Heart right ventricle (tissue), 16 donors: ENCODE results near the gene ARIH1. TPM values are rescaled to one million over a fixed set of nuclear protein-coding genes. Genes with fewer than 3 reads are reported as not detected.

Experiments used
- ATAC-seq, 8 donors: fragments of 200-7000 bp; cut with Tn5 transposase; one replicate each; pipeline ENCODE4 v1.9.1; 2020; ENCODE audit warnings: mild to moderate bottlenecking in 8 of 8, moderate library complexity in 8 of 8, moderate number of reproducible peaks in 1 of 8
- DNase-seq, 2 donors: peaks; one replicate each; pipeline ENCODE4 v3.0.0-alpha.2; 2020
- H3K27ac ChIP-seq, 10 donors: fragments of 200-600 bp; sonication (generic) in 2 of 10; one replicate each; pipeline versions ENCODE4 v1.5.0 to v1.8.0; 2020 to 2022; ENCODE audit warnings: mild to moderate bottlenecking in 3 of 10
- H3K27me3 ChIP-seq, 7 donors: fragments of 200-600 bp; one replicate each; pipeline ENCODE4 v1.8.0; 2021 to 2022; ENCODE audit warnings: mild to moderate bottlenecking in 2 of 7
- H3K36me3 ChIP-seq, 9 donors: fragments of 200-600 bp; sonication (generic) in 1 of 9; one replicate each; pipeline versions ENCODE4 v1.5.0 to v1.8.0; 2020 to 2022; ENCODE audit warnings: mild to moderate bottlenecking in 2 of 9
- H3K4me1 ChIP-seq, 9 donors: fragments of 200-600 bp; sonication (generic) in 1 of 9; one replicate each; pipeline versions ENCODE4 v1.5.0 to v1.8.0; 2020 to 2022; ENCODE audit warnings: mild to moderate bottlenecking in 4 of 9
- H3K4me3 ChIP-seq, 10 donors: fragments of 200-600 bp; sonication (generic) in 2 of 10; one replicate each; pipeline versions ENCODE4 v1.5.0 to v1.8.0; 2020 to 2022; ENCODE audit warnings: mild to moderate bottlenecking in 7 of 10, moderate library complexity in 2 of 10
- H3K9me3 ChIP-seq, 11 donors: fragments of 200-600 bp in 10 of 11; sonication (generic) in 2 of 11; one replicate each; pipeline versions ENCODE4 v1.5.0 to v1.8.0; 2013 to 2022; ENCODE audit warnings: mild to moderate bottlenecking in 2 of 11, control low read depth in 1 of 11, moderate library complexity in 1 of 11
- WGBS, 2 donors: extraction: QIAGEN DNeasy Blood & Tissue Kit; methylation state at CpG; one replicate each; pipeline ENCODE4 v1.1.7; 2013; ENCODE audit warnings: inconsistent platforms in 1 of 2; 5-methylcytosine and 5-hydroxymethylcytosine counted together
- intact Hi-C, 10 donors: fragments of 100-400 bp; cut with DNase I; formaldehyde crosslinking; loops; one replicate each; pipeline versions ENCODE4 v1.11.1 to v1.14.2; 2022
- polyA plus RNA-seq, 2 donors: library from polyadenylated mRNA; stranded (reverse); fragments of 200-250 nt; gene quantifications; one replicate each; pipeline ENCODE4 v1.2.3, GENCODE V29; 2013
- total RNA-seq, 10 donors: library from RNA; stranded (reverse); fragmentation: NEBNext Ultra II Directional in 3 of 10; extraction: Animal tissue kit (Norgen Biotek cat#: 25700) in 3 of 10; gene quantifications; one replicate each; pipeline versions ENCODE4 v1.2.1 to v1.2.4, GENCODE V29; 2021 to 2023
- TF ChIP-seq, protein P1 (sequence below), 9 donors: fragments of 200-600 bp; sonication (generic) in 2 of 9; IDR thresholded peaks; one replicate each; pipeline versions ENCODE4 v1.5.0 to v1.8.0; 2021 to 2022; ENCODE audit warnings: antibody characterized with exemption in 9 of 9, mild to moderate bottlenecking in 5 of 9, moderate library complexity in 1 of 9
- donor health status: Arrhythmogenic right ventricular cardiomyopathy.
- donor health status: ischemic (EF 13 %, LVEDD 7.1; RV severe dilation, severe dysfunction).
- donor health status: healthy with polysubstance abuse.
- donor health status: DM: no; HTN: yes; CAD: no.
- donor health status: DM: no; HTN: no; CAD: no.
- donor health status: ischemic (EF 25% LVEDD 6.9; RV normal size, moderate dysfunction).
- donor health status: ischemic (EF 25% LVEDD 5.7; RV mildly dilated, moderate dysfunction).
- donor health status: healthy.
- donor health status: DM: yes; HTN: yes; CAD: no.
- donor health status: Ischemic cardiomyopathy.
- donor health status: ischemic (EF 35%, LVEDD 5.7; RV mildly dilated, moderate dysfunction).
- donor health status: nonischemic (EF 11% LVEDD 7.7; RV severe dilation, severe dysfunction).
- donor health status: DM: yes; HTN: yes; CAD: no.
- donor health status: PGD.
- donor health status: ischemic (EF 29% LVEDD 5.4; RV normal size, mild dysfunction).
- donor health status: nonischemic (EF 23%, LVEDD 6.1; RV moderate dilation, normal function).

Gene ARIH1
- total and polyA plus RNA-seq, 12 donors, result 23.1 to 231 (median 182) TPM

DNA sequence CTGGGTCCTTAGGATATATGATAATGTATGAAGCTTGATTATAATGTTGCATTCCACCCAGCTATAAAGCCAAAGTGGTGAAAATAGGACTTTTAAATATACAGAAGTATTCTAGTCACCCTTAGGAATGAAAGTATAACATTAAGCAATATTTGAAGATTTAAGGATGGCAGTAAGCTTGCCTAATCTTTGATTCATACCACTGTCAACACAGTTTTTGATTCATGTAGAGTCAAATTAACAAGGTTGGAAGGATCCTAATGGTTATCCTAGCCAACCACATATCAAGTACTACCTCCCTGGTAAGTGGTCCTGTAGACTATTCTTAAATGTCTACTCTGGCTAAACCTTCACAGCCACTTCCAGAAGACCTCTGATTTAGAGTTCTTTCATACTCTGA, 18.6 kb downstream of the ARIH1 start:
- Histone ChIP-seq H3K9me3 (no peaks in the 10 kb centered on the region), H3K27me3 (no peaks in the 10 kb centered on the region), H3K27ac (no peak overlapping the region), H3K4me1 (peaks cover 2 to 99% (median 58%) of the 10 kb centered on the region in 9 donors), H3K4me3 (no peak overlapping the region), H3K36me3 (peaks cover 0 to 15% (median 0%) of the 10 kb centered on the region in 9 donors)
- ATAC-seq (no peak), DNase-seq (no peak)
- intact Hi-C loops, result no loop called here
- TF ChIP-seq, protein P1, sequence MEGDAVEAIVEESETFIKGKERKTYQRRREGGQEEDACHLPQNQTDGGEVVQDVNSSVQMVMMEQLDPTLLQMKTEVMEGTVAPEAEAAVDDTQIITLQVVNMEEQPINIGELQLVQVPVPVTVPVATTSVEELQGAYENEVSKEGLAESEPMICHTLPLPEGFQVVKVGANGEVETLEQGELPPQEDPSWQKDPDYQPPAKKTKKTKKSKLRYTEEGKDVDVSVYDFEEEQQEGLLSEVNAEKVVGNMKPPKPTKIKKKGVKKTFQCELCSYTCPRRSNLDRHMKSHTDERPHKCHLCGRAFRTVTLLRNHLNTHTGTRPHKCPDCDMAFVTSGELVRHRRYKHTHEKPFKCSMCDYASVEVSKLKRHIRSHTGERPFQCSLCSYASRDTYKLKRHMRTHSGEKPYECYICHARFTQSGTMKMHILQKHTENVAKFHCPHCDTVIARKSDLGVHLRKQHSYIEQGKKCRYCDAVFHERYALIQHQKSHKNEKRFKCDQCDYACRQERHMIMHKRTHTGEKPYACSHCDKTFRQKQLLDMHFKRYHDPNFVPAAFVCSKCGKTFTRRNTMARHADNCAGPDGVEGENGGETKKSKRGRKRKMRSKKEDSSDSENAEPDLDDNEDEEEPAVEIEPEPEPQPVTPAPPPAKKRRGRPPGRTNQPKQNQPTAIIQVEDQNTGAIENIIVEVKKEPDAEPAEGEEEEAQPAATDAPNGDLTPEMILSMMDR (IDR thresholded peaks at IDR 0.05), result no peak

DNA sequence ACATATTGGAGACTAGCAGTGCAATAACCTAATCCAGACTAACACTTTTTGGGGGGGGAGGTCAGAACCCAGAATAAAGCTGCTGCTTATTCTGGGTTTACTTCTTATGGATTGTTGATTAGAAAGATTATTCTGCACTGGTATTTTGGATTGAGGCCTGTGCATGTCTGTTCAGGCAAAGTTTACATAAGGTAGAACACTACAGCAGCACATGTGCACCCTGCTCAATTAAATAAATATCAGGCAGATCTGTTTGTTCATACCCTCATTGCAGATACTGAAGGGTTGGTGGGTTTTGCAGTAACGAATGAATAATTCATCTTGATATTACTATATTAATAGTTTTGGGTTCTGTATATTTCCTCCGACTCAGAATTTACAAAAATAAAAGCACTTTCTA, 19.1 kb downstream of the ARIH1 start:
- DNase-seq, result no peak
- Histone ChIP-seq H3K27ac (no peak overlapping the region), H3K36me3 (peaks cover 0 to 14% (median 0%) of the 10 kb centered on the region in 9 donors), H3K27me3 (no peaks in the 10 kb centered on the region), H3K4me3 (no peak overlapping the region), H3K4me1 (peaks cover 2 to 95% (median 53%) of the 10 kb centered on the region in 9 donors), H3K9me3 (no peaks in the 10 kb centered on the region)
- intact Hi-C loops, result no loop called here
- ATAC-seq, result no peak
- WGBS, 2 donors, result 66 to 69% methylated on average over 2 of the region's 2 CpGs
- TF ChIP-seq, protein P1 (IDR thresholded peaks at IDR 0.05), result no peak

DNA sequence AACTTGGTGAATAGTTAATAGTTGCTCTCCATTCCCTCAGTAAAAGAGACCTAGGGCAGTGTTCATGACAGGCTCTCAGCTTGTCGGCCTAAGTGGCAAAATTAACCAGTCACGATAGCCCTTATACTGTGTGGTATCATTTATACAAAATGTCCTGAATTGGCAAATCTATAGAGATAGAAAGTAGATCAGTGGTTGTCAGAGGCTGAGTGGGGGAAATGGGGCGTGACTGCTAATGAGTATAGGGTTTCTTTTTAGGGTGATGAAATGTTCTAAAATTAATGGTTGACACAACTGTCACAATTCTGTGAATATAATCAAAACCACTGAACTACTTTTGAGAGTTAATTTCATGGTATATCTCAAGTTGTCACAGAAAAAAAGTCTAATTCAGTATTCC, 20.9 kb downstream of the ARIH1 start:
- ATAC-seq (peak in 1 of 8 donors; percentile 14), DNase-seq (no peak)
- intact Hi-C loops, result no loop called here
- WGBS, 2 donors, result 82 to 86% methylated on average over 3 of the region's 3 CpGs
- Histone ChIP-seq H3K27ac (no peak overlapping the region), H3K27me3 (no peaks in the 10 kb centered on the region), H3K4me1 (peaks cover 0 to 78% (median 41%) of the 10 kb centered on the region in 9 donors), H3K9me3 (no peaks in the 10 kb centered on the region), H3K36me3 (peaks cover 0 to 16% (median 0%) of the 10 kb centered on the region in 9 donors), H3K4me3 (no peak overlapping the region)
- TF ChIP-seq, protein P1 (IDR thresholded peaks at IDR 0.05), result no peak

DNA sequence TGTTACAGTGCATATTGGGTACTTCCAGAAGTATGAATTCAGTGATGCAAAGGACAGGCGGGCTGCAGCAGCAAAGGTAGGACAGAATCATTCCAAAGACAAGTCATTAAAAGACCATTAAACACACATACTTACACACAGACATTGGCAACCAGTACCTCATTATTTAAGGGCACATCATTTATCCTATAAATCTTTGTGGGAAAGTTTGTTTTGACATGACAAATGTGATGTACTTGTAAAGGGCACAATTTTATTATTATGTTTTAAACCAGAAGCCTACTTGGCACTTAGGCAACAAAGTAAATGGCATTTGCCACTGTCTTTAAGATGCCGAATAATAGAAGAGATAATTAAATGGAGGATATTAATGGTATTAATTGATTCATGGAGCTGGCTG, 22.7 kb downstream of the ARIH1 start:
- no peak overlapping the region for H3K27ac ChIP-seq
- ATAC-seq, result no peak
- TF ChIP-seq, protein P1 (IDR thresholded peaks at IDR 0.05), result no peak
- H3K9me3 ChIP-seq, result no peaks in the 10 kb centered on the region
- no peaks in the 10 kb centered on the region for H3K27me3 ChIP-seq
- 91 to 95% methylated on average over 2 of the region's 2 CpGs for WGBS, 2 donors
- H3K4me3 ChIP-seq, result no peak overlapping the region
- H3K4me1 ChIP-seq, result peaks cover 0 to 68% (median 44%) of the 10 kb centered on the region in 9 donors
- DNase-seq, result no peak
- H3K36me3 ChIP-seq, result peaks cover 0 to 23% (median 0%) of the 10 kb centered on the region in 9 donors
- intact Hi-C loops, result no loop called here
